Measurements from ENCODE around the gene TRAPPC1. TPM values are rescaled to one million over a fixed set of nuclear protein-coding genes. Genes with fewer than 3 reads are reported as not detected.

Gene TRAPPC1
- total and polyA plus RNA-seq, 2 experiments from 2014 or later: 45.2 to 234 TPM

DNA sequence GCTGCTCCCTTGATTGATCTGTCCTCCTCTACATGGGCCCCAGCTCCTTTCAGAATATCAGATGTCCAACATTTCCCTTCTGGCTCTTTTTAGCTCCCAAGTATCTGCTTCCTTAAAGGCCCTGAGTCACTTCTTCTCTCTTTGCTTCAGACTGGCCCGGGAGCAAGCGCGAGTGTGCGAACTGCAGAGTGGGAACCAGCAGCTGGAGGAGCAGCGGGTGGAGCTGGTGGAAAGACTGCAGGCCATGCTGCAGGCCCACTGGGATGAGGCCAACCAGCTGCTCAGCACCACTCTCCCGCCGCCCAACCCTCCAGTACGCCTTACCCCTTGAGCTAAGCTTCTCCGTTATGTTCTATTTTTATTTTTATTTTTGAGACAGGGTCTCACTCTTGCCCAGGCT lies 12.6 kb upstream of the TRAPPC1 start:
- Histone ChIP-seq H3K27ac (ENCODE audit: low read depth) (no peak overlapping the region), H3K9me2 (ENCODE audit: insufficient read depth) (no peaks in the 10 kb centered on the region), H3K79me2 (replicated peaks; ENCODE audit: insufficient read depth) (no peaks in the 10 kb centered on the region), H3K4me3 (no peak overlapping the region), H3K4me2 (no peak overlapping the region), H3K4me1 (ENCODE audit: insufficient read depth) (no peaks in the 10 kb centered on the region), H3K27me3 (ENCODE audit: insufficient read depth) (no peaks in the 10 kb centered on the region), H3F3A (replicated peaks; ENCODE audit: low read depth) (no peaks in the 10 kb centered on the region), H4K20me1 (replicated peaks; ENCODE audit: insufficient read depth) (no peaks in the 10 kb centered on the region; the same call in none of the 2 replicates), H2AFZ (no peak overlapping the region), H3K36me3 (ENCODE audit: insufficient read depth) (peaks cover 1% of the 10 kb centered on the region)
- DNase-seq (ENCODE audit: low spot score): no peak
- ATAC-seq: no peak
- TF ChIP-seq, protein P1, sequence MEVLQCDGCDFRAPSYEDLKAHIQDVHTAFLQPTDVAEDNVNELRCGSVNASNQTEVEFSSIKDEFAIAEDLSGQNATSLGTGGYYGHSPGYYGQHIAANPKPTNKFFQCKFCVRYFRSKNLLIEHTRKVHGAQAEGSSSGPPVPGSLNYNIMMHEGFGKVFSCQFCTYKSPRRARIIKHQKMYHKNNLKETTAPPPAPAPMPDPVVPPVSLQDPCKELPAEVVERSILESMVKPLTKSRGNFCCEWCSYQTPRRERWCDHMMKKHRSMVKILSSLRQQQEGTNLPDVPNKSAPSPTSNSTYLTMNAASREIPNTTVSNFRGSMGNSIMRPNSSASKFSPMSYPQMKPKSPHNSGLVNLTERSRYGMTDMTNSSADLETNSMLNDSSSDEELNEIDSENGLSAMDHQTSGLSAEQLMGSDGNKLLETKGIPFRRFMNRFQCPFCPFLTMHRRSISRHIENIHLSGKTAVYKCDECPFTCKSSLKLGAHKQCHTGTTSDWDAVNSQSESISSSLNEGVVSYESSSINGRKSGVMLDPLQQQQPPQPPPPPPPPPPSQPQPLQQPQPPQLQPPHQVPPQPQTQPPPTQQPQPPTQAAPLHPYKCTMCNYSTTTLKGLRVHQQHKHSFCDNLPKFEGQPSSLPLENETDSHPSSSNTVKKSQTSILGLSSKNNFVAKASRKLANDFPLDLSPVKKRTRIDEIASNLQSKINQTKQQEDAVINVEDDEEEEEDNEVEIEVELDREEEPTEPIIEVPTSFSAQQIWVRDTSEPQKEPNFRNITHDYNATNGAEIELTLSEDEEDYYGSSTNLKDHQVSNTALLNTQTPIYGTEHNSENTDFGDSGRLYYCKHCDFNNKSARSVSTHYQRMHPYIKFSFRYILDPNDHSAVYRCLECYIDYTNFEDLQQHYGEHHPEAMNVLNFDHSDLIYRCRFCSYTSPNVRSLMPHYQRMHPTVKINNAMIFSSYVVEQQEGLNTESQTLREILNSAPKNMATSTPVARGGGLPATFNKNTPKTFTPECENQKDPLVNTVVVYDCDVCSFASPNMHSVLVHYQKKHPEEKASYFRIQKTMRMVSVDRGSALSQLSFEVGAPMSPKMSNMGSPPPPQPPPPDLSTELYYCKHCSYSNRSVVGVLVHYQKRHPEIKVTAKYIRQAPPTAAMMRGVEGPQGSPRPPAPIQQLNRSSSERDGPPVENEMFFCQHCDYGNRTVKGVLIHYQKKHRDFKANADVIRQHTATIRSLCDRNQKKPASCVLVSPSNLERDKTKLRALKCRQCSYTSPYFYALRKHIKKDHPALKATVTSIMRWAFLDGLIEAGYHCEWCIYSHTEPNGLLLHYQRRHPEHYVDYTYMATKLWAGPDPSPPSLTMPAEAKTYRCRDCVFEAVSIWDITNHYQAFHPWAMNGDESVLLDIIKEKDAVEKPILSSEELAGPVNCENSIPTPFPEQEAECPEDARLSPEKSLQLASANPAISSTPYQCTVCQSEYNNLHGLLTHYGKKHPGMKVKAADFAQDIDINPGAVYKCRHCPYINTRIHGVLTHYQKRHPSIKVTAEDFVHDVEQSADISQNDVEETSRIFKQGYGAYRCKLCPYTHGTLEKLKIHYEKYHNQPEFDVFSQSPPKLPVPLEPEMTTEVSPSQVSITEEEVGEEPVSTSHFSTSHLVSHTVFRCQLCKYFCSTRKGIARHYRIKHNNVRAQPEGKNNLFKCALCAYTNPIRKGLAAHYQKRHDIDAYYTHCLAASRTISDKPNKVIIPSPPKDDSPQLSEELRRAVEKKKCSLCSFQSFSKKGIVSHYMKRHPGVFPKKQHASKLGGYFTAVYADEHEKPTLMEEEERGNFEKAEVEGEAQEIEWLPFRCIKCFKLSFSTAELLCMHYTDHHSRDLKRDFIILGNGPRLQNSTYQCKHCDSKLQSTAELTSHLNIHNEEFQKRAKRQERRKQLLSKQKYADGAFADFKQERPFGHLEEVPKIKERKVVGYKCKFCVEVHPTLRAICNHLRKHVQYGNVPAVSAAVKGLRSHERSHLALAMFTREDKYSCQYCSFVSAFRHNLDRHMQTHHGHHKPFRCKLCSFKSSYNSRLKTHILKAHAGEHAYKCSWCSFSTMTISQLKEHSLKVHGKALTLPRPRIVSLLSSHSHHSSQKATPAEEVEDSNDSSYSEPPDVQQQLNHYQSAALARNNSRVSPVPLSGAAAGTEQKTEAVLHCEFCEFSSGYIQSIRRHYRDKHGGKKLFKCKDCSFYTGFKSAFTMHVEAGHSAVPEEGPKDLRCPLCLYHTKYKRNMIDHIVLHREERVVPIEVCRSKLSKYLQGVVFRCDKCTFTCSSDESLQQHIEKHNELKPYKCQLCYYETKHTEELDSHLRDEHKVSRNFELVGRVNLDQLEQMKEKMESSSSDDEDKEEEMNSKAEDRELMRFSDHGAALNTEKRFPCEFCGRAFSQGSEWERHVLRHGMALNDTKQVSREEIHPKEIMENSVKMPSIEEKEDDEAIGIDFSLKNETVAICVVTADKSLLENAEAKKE (CRISPR knock-in tag; IDR thresholded peaks at IDR 0.05): no peak
- TF ChIP-seq ZNF331 (CRISPR knock-in tag; IDR thresholded peaks at IDR 0.05; ENCODE audit: low read depth) (no peak), REST (IDR thresholded peaks at IDR 0.05; ENCODE audit: unreplicated experiment) (no peak), ZNF114 (CRISPR knock-in tag; IDR thresholded peaks at IDR 0.05) (no peak)
- no peak overlapping the region for H3K27ac Mint-ChIP-seq
- H3K9me3 Mint-ChIP-seq: no peaks in the 10 kb centered on the region
- peaks cover 76% of the 10 kb centered on the region for H3K36me3 Mint-ChIP-seq (ENCODE audit: low read depth)
- H3K4me1 Mint-ChIP-seq: no peaks in the 10 kb centered on the region
- H3K4me3 Mint-ChIP-seq: no peak overlapping the region
- H3K27me3 Mint-ChIP-seq (ENCODE audit: insufficient read depth, low read depth, poor library complexity): peaks cover 5% of the 10 kb centered on the region

Data from GM23338 (cell line).